HG02610 (cell line): Measurements from ENCODE around the gene ATG4C.
A peak's percentile ranks its signal among the peaks of the same experiment; 100 is the strongest.
"Not testable (repeated sequence)": the region's sequence is repeated elsewhere in the genome, so short reads cannot be mapped to it uniquely, and the experiment has no call there.

Experiments
- ATAC-seq: cut with Tn5 transposase; IDR thresholded peaks from one replicate; pipeline ENCODE4 v1.9.1; 2021; ENCODE audit warnings: mild to moderate bottlenecking, moderate library complexity; ENCODE audit not compliant: unreplicated experiment

The ATG4C gene, protein sequence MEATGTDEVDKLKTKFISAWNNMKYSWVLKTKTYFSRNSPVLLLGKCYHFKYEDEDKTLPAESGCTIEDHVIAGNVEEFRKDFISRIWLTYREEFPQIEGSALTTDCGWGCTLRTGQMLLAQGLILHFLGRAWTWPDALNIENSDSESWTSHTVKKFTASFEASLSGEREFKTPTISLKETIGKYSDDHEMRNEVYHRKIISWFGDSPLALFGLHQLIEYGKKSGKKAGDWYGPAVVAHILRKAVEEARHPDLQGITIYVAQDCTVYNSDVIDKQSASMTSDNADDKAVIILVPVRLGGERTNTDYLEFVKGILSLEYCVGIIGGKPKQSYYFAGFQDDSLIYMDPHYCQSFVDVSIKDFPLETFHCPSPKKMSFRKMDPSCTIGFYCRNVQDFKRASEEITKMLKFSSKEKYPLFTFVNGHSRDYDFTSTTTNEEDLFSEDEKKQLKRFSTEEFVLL

GRCh38 chr1:62783736-62784508 is at the start of gene ATG4C:
Gene ATG4C (plus strand): TSS chr1:62784132. CDS start chr1:62803787, 19,655 bp downstream.
- peak; percentile 95 for ATAC-seq

DNA sequence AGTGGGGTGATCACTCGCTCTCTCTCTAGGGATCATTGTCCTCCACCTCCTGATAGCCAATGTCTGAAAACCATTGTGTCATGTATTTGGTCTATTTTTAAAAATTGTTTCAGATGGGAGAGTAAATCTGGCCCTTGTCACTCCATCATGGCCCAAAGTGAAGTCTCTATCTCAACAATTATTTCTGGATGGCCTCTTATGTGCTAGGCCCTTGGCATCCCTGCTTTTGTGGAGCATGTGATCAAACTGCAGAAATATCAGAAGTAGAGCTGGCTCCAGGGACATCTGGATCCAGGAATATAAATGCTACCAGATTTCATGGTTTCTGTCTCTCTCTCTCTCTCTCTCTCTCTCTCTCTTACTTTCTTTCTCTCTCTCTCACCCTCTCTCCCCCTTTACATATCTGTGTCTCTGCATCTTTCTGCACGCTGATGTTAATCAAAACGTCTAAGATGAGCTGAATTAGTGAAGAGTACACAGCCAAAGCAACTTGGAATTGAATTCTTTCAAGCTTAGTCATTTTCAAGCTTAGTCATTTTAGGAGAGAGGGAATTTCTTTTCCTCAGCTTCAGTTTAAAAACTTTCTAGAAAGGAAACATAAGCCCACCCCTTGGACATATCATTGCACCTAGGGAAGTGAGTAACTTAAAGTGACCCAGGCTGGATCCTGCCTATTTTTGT is 48.3 kb upstream of the ATG4C start:
- ATAC-seq = no peak

DNA sequence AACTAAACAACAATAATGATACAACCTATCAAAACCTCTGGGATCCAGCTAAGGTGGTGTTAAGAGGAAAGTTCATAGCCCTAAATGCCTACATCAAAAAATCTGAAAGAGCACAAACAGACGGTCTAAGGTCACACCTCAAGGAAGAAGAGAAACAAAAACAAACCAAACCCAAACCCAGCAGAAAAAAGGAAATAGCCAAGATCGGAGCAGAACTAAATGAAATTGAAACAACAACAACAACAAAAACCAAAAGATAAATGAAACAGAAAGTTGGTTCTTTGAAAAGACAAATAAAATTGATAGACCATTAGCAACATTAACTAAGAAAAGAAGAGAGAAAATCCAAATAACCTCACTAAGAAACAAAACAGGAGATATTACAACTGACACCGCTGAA is 43.2 kb upstream of the ATG4C start:
- not testable (repeated sequence) for ATAC-seq

DNA sequence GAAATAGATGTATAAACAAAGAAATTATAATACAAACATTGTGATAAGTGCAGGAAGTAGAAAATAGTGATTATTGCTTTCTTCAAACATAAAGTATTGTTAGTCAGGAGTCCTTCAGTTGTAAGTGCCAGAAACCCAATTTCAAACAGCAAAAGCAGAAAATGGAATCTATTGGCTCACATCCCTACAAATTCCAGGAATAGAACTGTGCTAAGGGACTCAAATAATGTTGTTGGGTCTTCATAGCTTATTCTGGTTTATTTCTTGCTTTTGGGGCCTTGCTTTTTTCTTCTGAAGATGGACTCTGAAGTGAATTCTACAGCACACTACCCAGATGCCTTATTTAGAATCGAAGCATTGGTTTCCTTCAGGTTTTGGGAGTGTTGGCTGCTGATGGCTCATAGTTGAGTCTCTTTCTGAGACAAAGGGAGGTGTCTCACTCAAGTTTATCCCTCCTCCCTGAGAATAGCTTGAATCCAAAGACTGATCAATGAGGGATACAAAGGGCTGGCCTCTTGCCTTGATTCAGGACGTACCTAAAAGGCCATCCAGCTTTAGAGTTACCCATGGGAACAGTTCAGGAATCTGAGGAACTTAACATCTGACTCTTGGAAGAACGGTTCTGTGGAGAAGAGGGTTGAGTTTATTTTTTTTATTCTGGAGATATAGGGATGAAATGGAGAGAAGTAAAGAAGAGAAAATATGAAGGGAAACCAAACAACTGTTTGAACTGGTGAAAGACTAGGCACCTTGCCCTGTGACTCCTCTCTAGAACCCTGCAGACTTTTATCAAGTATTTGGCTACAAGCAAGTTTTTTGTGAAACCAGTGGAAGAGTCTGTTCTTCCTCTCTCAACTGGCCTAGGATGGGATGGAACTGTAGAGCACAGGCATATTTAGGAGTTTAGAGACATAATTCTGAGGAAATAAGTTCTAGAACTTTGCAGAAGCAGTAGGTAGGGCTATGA is 39.0 kb upstream of the ATG4C start:
- no peak for ATAC-seq

GRCh38 chr1:62746086-62746808 is 37.7 kb upstream of the ATG4C start:
- ATAC-seq = no peak

GRCh38 chr1:62746809-62747138 is 37.2 kb upstream of the ATG4C start:
- no peak for ATAC-seq

DNA sequence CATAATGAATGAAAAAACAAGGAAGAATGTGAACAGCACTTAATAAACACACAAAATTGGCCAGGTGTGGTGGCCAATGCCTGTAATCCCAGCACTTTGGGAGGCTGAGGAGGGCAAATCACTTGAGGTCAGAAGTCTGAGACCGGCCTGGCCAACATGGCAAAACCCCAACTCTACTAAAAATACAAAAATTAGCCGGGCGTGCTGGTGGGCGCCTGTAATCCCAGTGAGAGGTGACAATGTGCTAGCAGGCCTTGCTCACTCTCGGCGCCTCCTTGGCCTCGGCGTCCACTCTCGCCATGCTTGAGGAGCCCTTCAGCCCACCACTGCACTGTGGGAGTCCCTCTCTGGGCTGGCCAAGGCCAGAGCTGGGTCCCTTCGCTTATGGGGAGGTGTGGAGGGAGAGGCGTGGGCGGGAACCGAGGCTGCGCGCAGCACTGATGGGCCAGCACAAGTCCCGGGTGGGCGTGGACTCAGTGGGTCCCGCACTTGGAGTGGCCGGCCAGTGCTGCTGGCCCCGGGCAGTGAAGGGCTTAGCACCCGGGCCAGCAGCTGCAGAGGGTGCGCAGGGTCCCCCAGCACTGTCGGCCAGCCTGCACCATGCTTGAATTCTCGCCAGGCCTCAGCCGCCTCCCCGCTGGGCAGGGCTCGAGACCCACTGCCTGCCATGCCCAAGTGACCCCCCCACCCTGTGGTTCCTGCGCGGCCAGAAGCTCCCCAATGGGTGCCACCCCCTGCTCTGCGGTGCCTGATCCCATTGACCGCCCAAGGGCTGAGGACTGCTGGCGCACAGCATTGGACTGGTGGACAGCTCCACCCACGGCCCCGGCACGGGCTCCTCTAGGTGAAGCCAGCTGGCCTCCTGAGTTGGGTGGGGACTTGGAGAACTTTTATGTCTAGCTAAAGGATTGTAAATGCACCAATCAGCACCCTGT is 30.6 kb upstream of the ATG4C start:
- ATAC-seq = no peak

DNA sequence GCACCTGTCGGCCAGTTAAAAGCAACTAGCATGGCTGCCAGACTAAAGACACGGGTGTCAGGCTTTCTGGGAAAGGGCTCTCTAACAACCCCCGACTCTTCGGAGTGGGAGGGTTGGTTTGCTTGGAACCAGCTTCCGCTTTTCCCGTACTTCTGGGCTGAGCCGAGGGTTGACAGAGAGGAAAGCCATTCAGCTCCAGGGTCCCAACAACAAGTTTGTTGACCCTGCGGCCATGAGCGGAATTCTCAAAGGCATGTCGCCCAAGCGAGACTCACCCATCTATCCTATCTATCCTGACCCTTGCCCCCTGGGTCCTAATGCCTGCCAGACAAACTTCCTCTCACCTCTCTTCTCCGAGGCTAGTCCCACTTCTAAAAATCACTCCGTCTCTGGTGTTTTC is 29.0 kb upstream of the ATG4C start:
- ATAC-seq = not testable (repeated sequence)

DNA sequence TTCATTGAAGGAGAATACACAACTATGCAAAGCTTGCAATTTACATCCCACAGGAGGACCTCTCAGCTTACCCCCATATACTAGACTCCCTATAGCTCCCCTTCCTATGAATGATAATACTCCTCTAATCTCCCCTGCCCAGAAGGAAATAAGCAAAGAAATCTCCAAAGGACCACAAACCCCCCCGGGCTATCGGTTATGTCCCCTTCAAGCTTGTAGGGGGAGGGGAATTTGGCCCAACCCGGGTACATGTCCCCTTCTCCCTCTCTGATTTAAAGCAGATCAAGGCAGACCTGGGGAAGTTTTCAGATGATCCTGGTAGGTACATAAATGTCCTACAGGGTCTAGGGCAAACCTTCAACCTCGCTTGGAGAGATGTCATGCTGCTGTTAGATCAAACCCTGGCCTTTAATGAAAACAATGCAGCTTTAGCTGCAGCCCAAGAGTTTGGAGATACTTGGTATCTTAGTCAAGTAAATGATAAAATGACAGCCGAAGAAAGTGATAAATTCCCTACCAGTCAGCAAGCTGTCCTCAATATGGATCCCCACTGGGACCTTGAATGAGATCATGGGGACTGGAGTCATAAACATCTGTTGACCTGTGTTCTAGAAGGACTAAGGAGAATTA is 27.6 kb upstream of the ATG4C start:
- ATAC-seq = not testable (repeated sequence)

DNA sequence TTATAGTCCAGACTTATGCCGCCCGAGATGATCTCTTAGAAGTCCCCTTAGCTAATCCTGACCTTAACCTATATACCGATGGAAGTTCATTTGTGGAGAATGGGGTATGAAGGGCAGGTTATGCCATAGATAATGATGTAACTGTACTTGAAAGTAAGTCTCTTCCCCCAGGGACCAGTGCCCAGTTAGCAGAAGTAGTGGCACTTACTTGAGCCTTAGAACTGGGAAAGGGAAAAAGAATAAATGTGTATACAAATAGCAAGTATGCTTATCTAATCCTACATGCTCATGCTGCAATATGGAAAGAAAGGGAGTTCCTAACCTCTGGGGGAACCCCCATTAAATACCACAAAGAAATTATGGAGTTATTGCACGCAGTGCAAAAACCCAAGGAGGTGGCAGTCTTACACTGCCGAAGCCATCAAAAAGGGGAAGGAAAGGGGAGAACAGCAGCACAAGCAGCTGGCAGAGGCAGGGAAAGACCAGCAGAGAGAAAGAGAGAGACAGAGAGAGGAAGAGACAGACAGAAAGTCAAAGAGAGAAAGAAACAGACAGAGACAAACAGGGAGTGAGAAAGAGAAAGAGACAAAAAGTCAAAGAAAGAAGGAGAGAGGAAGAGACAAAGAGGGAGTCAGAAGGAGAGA is 24.6 kb upstream of the ATG4C start:
- not testable (repeated sequence) for ATAC-seq

- not testable (repeated sequence) for ATAC-seq
These were observed 23.7 kb upstream of the ATG4C start for GRCh38 chr1:62760021-62760782.

DNA sequence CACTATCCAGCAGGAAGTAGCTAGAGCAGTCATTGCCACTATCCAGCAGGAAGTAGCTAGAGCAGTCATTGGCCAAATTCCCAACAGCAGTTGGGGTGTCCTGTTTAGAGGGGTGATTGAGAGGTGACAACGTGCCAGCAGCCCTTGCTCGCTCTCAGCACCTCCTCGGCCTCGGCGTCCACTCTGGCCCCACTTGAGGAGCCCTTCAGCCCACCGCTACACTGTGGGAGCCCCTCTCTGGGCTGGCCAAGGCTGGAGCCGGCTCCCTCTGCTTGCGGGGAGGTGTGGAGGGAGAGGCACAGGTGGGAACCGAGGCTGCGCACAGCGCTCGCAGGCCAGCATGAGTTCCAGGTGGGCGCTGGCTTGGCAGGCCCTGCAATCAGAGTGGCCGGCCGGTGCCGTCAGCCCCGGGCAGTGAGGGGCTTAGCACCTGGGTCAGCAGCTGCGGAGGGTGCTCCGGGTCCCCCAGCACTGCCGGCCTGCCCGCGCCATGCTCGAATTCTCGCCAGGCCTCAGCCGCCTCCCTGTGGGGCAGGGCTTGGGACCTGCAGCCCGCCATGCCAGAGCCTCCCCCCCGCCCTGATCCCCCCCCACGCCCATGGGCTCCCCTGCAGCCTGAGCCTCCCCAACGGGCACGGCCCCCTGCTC is 22.6 kb upstream of the ATG4C start:
- ATAC-seq = not testable (repeated sequence)

DNA sequence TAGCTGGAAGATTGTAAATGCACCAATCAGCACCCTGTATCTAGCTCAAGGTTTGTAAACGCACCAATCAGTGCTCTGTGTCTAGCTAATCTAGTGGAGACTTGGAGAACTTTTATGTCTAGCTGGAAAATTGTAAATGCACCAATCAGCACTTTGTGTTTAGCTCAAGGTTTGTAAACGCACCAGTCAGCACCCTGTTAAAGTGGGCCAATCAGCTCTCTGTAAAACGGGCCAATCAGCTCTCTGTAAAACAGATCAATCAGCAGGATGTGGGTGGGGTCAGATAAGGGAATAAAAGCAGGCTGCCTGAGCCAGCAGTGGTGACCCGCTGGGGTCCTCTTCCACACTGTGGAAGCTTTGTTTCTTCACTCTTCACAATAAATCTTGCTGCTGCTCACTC is 21.9 kb upstream of the ATG4C start:
- not testable (repeated sequence) for ATAC-seq

- no peak for ATAC-seq
These were observed 18.0 kb upstream of the ATG4C start for GRCh38 chr1:62765981-62766380.

DNA sequence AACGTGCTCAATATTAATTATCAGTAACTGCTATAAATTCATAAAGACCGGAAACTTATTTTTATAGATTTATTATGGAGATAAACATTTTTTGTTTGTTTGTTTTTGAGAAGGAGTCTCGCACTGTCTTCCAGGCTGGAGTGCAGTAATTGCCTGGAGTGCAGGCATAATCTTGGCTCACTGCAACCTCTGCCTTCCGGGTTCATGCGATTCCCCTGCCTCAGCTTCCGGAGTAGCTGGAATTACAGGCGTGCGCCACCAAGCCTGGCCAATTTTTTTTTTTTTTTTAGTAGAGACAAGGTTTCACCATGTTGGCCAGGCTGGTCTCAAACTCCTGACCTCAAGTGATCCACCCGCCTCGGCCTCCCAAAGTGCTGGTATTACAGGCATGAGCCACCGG is 15.4 kb upstream of the ATG4C start:
- not testable (repeated sequence) for ATAC-seq

- no peak for ATAC-seq
These were observed 11.2 kb upstream of the ATG4C start for GRCh38 chr1:62772607-62773295.
